CD4-positive, alpha-beta T cell (primary cell): Measurements from ENCODE around the gene IL1R2. TPM values are rescaled to one million over a fixed set of nuclear protein-coding genes. Genes with fewer than 3 reads are reported as not detected.

Experiments
- ATAC-seq: fragments of 200-7000 bp; cut with Tn5 transposase; one replicate; pipeline ENCODE4 v1.10.0; 2022; ENCODE audit warnings: mild to moderate bottlenecking; ENCODE audit not compliant: poor library complexity
- CTCF ChIA-PET: fragments of 350-600 bp; sonication (Branson Sonifier 250); formaldehyde crosslinking; loops from one replicate; lab custom pipeline; 2021; ENCODE audit warnings: antibody characterized with exemption, inconsistent platforms; lab: Charles Lee
- POLR2A ChIA-PET: fragments of 350-600 bp; sonication (Branson Sonifier 250); formaldehyde crosslinking; loops from one replicate; lab custom pipeline; 2021; ENCODE audit warnings: antibody characterized with exemption, inconsistent platforms; lab: Charles Lee
- DNase-seq, 14 experiments: peaks; one replicate each; pipeline ENCODE4 v3.0.0-alpha.2; 2013 to 2020; ENCODE audit warnings: mixed read lengths in 2 of 14
- H3K27ac ChIP-seq, 2 donors: one replicate each; pipeline versions ENCODE4 v1.5.1 to v1.7.0; 2013; ENCODE audit warnings: low read length in 2 of 2, low read depth in 1 of 2, mild to moderate bottlenecking in 1 of 2
- H3K27me3 ChIP-seq, 2 experiments: 1 replicate in 1 of 2; 2 replicates in 1 of 2; pipeline versions ENCODE4 v1.6.1 to v1.7.0; 2013; ENCODE audit warnings: low read length in 2 of 2, control low read depth in 1 of 2, mild to moderate bottlenecking in 1 of 2, moderate library complexity in 1 of 2; ENCODE audit not compliant: insufficient read depth in 2 of 2, control insufficient read depth in 1 of 2
- H3K36me3 ChIP-seq: one replicate; pipeline ENCODE4 v1.6.1; 2013; ENCODE audit warnings: low read length, control low read depth; ENCODE audit not compliant: insufficient read depth
- H3K4me1 ChIP-seq: one replicate; pipeline ENCODE4 v1.6.1; 2013; ENCODE audit warnings: low read length, control low read depth; ENCODE audit not compliant: insufficient read depth
- H3K4me3 ChIP-seq: one replicate; pipeline ENCODE4 v1.5.1; 2013; ENCODE audit warnings: mild to moderate bottlenecking, low read length, moderate library complexity
- H3K9me3 ChIP-seq, 2 experiments: 1 replicate in 1 of 2; 2 replicates in 1 of 2; pipeline versions ENCODE4 v1.6.1 to v1.7.0; 2013; ENCODE audit warnings: low read length in 2 of 2, mild to moderate bottlenecking in 2 of 2, control low read depth in 1 of 2, moderate library complexity in 1 of 2; ENCODE audit not compliant: control insufficient read depth in 1 of 2, insufficient read depth in 1 of 2
- H3K27ac Mint-ChIP-seq: one replicate; pipeline ENCODE4 v1.8.0; 2020; ENCODE audit warnings: mixed read lengths
- H3K27me3 Mint-ChIP-seq: one replicate; pipeline ENCODE4 v1.8.0; 2021; ENCODE audit warnings: mixed read lengths
- H3K36me3 Mint-ChIP-seq: one replicate; pipeline ENCODE4 v1.8.0; 2021; ENCODE audit warnings: low read depth, mixed read lengths
- H3K4me1 Mint-ChIP-seq: one replicate; pipeline ENCODE4 v1.8.0; 2021; ENCODE audit warnings: low read depth, mixed read lengths
- H3K4me3 Mint-ChIP-seq: one replicate; pipeline ENCODE4 v1.8.0; 2020; ENCODE audit warnings: mild to moderate bottlenecking, mixed read lengths
- H3K9me3 Mint-ChIP-seq: one replicate; pipeline ENCODE4 v1.8.0; 2020; ENCODE audit warnings: mixed read lengths
- CTCF ChIP-seq: fragments of 200-600 bp; IDR thresholded peaks from one replicate; pipeline ENCODE4 v1.8.0; 2022; ENCODE audit warnings: antibody characterized with exemption, mild to moderate bottlenecking
- intact Hi-C, 2 experiments: fragments of 100-400 bp; cut with DNase I in 1 of 2; cut with micrococcal nuclease in 1 of 2; formaldehyde crosslinking; loops; one replicate each; pipeline versions ENCODE4 v1.15.1 to v1.9.0; 2023 to 2025; cut with DNase I, micrococcal nuclease
- total RNA-seq, 174 experiments: library from RNA in 2 of 174; stranded (reverse) in 2 of 174; gene quantifications; one replicate each; pipeline ENCODE4 v1.2.3 and lab custom pipeline; 2021 to 2026

Gene IL1R2
- total RNA-seq, 2 experiments from 2014 or later = 0.31 to 0.47 TPM

DNA sequence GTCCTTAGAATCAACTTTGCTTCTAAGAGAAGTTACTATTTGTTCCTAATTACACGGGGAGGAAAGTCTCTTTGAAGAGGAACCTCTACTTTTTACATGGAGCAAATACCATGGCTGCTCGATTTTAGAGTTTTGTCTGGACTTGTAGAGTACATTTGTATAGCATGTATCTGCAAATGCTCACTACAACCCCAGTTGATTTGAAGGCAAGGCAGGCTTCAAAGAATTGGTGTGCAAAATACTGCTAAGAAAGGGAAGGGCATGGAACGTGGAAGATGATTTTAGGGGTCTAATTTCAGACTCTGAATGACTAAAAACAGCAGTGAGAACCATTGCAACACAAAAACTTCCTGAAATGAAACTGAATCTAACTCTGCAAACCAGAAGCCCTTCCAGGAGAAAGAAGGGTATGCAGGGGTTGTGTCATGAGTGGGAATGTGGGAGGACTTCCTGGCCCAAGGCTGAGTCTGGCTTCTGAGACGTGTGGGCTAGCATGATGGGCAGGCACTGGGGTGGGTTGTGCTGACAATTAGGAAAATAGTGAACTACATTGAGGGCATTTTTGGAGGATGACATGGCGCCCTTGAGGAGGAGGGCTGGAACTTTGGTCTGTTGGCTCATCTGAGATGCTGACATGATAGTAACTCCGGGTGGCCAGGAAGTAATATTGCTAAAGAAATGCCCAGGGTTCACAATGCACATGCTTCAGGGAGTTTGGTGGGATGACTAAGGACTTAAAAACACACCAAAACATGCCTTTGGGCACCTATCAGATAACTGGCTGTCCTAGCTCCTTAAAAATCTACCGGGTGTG, 18.9 kb upstream of the IL1R2 start:
- H3K27me3 Mint-ChIP-seq = no peaks in the 10 kb centered on the region
- intact Hi-C loops = no loop called here
- H3K27ac ChIP-seq = no peak overlapping the region

GRCh38 chr2:101974663-101975062, 17.1 kb upstream of the IL1R2 start:
- Mint-ChIP-seq H3K4me3 (no peak overlapping the region), H3K9me3 (peaks cover 4% of the 10 kb centered on the region), H3K27me3 (no peaks in the 10 kb centered on the region), H3K27ac (no peak overlapping the region), H3K36me3 (no peaks in the 10 kb centered on the region), H3K4me1 (no peaks in the 10 kb centered on the region)
- no peaks in the 10 kb centered on the region for H3K27me3 ChIP-seq
- ATAC-seq (no peak), DNase-seq (no peak)
- H3K27ac ChIP-seq = no peak overlapping the region
- H3K36me3 ChIP-seq = no peaks in the 10 kb centered on the region
- no peak for TF ChIP-seq CTCF
- H3K9me3 ChIP-seq = peaks cover 0 to 7% of the 10 kb centered on the region in 2 experiments
- POLR2A ChIA-PET = no interaction called here
- no peak overlapping the region for H3K4me3 ChIP-seq
- H3K4me1 ChIP-seq = no peaks in the 10 kb centered on the region
- CTCF ChIA-PET = no interaction called here
- intact Hi-C loops = no loop called here

More for the DNA sequence above, 18.9 kb upstream of the IL1R2 start:
- Histone ChIP-seq H3K4me3 (no peak overlapping the region), H3K9me3 (peaks cover 0 to 10% of the 10 kb centered on the region in 2 experiments), H3K36me3 (no peaks in the 10 kb centered on the region), H3K4me1 (no peaks in the 10 kb centered on the region), H3K27me3 (no peaks in the 10 kb centered on the region)
- DNase-seq = no peak
- Mint-ChIP-seq H3K9me3 (peaks cover 4% of the 10 kb centered on the region), H3K36me3 (no peaks in the 10 kb centered on the region), H3K27ac (no peak overlapping the region), H3K4me1 (no peaks in the 10 kb centered on the region), H3K4me3 (no peak overlapping the region)
- ChIA-PET CTCF (no interaction called here), POLR2A (no interaction called here)
- no peak for TF ChIP-seq CTCF
- ATAC-seq = no peak

- H3K4me3 ChIP-seq = no peak overlapping the region
- H3K9me3 ChIP-seq = peaks cover 0 to 9% of the 10 kb centered on the region in 2 experiments
- no peaks in the 10 kb centered on the region for H3K4me1 Mint-ChIP-seq
- POLR2A ChIA-PET = no interaction called here
- H3K9me3 Mint-ChIP-seq = peaks cover 4% of the 10 kb centered on the region
- no peak overlapping the region for H3K27ac ChIP-seq
- H3K27me3 ChIP-seq = no peaks in the 10 kb centered on the region
- no peaks in the 10 kb centered on the region for H3K4me1 ChIP-seq
- ATAC-seq (no peak), DNase-seq (no peak)
- H3K36me3 ChIP-seq = no peaks in the 10 kb centered on the region
- intact Hi-C loops = no loop called here
- CTCF ChIA-PET = no interaction called here
- H3K36me3 Mint-ChIP-seq = no peaks in the 10 kb centered on the region
- no peak overlapping the region for H3K4me3 Mint-ChIP-seq
- no peaks in the 10 kb centered on the region for H3K27me3 Mint-ChIP-seq
- no peak overlapping the region for H3K27ac Mint-ChIP-seq
- no peak for TF ChIP-seq CTCF
Observed at GRCh38 chr2:101975171-101975870, 16.4 kb upstream of the IL1R2 start.
